HG03066 (cell line): ENCODE data around the gene TCN1.
"Not testable (repeated sequence)": the region's sequence is repeated elsewhere in the genome, so short reads cannot be mapped to it uniquely, and the experiment has no call there.

Experiments
- ATAC-seq: cut with Tn5 transposase; IDR thresholded peaks from one replicate; pipeline ENCODE4 v1.9.1; 2021; ENCODE audit warnings: low read depth; ENCODE audit not compliant: unreplicated experiment

The TCN1 gene

DNA sequence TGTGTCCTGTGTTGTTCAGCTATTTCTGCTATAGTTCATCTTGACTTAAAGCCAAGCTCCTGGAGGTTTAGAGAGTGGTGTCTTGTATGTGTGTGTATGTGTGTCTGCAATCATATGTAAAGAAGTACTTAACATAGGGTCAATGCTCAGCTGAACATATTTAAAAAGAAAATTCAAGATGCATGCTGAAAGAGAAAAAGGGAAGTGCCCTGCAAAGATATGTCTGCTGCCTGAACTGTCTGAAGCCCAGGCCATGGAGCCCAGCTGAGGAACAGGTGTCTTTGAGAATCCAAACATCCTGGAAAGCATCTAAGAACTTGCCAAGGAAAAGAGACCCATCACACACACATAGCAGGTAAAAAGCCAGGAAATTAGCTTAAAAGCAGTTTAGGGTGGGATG lies 6.6 kb downstream of the TCN1 start:
- no peak for ATAC-seq

DNA sequence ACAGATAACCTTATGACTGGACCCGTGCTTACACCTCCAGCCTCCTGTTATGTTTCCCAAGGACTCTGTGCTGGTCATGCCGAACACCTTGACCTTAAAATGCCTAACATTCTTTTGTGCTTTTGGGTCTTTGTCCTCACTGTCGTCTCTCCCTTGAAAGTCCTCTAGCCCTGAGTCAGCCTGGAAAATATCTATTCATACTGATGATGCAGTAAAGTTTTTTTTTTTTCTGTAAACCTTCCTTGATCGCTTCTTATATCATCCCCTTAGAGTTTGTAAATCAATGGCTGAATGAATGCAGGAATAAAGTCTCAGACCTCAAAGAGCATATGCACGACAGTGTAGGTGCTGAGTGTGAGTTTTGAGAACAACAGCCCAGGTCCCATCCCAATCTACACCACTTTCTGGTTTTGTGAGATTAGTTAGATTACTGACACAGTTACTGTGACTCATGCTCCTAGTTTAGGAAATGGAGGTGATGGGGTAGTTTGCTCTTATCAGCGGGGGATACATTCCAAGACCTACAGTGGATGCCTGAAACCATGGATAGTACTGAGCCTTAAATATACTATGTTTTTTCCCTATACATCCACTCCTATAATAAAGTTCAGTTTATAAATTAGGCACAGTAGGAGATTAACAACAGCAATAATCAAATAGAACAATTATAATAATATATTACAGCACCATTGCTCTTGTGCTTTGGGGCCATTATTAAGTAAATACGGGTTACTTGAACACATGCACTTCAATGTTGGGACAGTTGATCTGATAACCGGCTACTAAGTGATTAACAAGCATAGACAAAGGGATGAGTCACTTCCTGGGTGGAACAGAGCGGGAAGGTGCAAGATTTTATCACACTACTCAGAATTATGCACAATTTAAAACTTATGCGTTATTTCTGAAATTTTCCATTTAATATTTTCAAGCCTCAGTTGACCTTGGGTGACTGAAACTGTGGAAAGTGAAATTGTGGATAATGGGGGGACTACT lies 8.6 kb downstream of the TCN1 start:
- ATAC-seq, result no peak

DNA sequence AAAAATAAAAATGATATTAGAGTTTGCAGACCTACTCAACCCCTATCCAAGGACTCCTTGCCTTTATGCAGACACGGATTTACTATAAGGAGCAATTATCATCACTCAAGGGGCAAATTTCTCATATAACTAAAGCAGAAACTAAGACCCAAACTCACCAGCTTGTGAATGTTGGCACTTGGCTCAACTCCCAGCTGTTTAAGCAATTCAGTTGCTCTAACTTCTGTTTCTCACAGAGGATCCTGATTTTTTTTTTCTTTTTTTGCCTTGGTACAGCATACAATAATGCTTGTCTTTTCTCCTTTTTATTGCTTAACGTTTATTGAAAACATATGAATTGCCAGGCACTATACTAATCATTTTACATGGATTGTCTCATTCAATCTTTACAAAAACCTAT lies 11.4 kb downstream of the TCN1 start:
- no peak for ATAC-seq

DNA sequence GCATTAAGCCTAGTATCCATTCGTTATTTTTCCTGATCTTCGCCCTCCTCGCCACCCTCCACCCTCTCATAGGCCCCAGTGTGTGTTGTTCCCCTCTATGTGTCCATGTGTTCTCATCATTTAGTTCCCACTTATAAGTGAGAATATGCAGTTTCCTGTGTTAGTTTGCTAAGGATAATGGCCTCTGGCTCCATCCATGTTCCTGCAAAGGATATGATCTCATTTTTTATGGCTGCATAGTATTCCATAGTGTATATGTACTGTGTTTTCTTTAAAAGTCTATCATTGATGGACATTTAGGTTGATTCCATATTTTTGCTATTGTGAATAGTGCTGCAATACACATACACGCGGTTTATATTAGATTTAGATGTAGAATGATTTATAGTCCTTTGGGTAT lies 14.9 kb downstream of the TCN1 start:
- not testable (repeated sequence) for ATAC-seq

DNA sequence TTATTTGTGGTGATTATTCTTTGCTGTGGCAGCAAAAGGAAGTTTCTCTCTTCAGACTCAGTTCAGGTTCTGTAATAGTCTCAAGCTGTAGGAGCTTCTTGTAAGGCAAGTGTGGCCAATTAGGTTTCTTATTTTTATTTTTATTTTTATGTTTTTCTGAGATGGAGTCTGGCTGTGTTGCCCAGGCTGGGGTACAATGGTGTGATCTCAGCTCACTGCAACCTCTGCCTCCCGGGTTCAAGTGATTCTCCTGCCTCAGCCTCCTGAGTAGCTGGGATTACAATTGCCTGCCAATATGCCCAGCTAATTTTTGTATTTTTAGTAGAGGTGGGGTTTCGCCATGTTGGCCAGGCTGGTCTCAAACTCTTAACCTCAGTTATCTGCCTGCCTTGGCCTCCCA lies 16.7 kb downstream of the TCN1 start:
- not testable (repeated sequence) for ATAC-seq

DNA sequence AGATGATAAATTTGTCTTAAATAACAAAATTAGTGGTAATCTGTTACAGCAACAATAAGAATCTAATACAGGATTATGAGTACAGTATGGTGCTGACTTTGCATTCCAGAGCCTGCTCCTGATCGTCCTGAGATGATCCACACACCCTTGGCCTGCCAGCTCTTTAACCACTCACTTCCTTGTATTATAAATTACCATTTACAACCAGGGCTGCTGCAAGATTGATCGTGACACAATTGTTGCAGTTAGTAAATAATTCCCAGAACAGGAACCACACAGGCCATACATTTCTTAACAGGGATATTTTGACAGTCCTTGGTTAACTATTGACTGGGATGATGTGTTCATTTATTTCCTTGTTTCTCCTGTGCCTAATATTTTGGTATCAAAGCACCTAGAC lies 17.2 kb downstream of the TCN1 start:
- ATAC-seq, result no peak

DNA sequence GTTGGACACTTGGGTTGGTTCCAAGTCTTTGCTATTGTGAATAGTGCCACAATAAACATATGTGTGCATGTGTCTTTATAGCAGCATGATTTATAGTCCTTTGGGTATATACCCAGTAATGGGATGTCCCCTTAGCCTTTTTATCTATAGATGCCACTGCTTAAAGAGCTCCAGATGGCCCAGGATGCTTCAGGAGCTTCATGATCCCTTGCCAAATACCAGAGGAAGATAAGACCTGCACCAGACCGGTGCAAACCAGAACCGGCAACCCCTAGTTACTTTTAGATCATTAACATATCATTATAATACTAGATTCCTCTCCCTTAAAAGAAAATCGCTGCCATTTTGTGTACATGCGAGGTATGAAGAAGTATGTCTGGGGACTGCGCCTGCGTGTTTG lies 17.8 kb downstream of the TCN1 start:
- not testable (repeated sequence) for ATAC-seq

DNA sequence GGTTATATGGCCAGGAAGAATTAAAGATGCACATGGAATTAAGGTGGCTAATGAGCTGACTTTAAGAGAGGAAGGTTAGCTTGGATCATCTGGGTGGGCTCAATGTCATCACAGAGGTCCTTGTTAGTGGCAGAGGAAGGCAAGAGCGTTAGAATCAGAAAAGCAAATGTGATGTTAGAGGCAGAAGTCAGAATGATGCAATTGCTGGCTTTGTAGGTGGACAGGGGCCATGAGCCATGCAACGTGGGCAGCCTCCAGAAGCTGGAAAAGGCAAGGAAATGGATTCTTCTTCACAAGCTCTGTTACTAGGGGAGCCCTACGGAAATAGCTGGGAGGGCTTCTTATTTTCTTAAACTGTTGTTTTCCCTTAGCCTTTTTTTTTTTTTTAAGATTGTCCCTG lies 18.7 kb downstream of the TCN1 start:
- no peak for ATAC-seq

DNA sequence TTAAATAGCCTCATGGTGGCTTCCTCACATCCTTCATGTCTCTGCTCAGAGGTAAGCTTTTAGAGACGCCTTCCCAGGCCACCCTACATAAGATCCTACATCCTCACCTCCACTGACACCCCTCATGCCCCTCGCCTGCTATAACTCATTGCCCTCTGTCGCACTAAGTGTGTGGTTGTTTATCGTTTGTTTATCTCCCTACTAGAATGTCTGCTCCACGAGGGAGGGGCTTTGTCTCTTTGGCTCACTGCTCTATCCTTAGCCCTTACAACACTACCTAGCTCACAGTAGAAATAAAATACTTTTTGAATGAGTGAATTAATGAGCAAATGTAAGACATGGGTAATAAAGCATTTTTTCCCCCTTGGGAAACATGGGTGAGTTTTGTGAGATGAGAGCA lies 19.7 kb downstream of the TCN1 start:
- ATAC-seq, result no peak

DNA sequence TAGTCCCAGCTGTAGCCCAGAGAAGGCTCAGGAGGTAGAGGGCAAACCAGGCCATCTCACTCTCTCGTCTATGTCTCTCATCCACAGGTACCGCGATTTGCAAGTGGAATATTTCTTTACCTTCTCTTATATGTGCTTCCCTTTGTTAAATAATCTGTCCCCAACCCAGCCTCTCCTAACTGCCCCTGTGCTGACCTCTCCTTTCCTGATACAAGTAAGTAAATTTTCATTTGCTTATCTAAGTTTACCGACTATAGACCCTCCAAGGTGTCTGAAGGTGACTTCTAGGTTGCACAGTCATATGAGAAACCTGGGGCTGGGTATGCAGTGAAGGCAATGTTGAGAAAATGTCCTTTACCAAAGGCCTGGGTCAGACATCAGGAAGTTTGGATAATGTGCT lies 20.9 kb downstream of the TCN1 start, which contains the start of gene CBLIF:
Gene CBLIF (minus strand): TSS at position 101 of the 400 bp plus-strand sequence. CDS start 46 bp downstream, at position 55.
- ATAC-seq, result no peak

DNA sequence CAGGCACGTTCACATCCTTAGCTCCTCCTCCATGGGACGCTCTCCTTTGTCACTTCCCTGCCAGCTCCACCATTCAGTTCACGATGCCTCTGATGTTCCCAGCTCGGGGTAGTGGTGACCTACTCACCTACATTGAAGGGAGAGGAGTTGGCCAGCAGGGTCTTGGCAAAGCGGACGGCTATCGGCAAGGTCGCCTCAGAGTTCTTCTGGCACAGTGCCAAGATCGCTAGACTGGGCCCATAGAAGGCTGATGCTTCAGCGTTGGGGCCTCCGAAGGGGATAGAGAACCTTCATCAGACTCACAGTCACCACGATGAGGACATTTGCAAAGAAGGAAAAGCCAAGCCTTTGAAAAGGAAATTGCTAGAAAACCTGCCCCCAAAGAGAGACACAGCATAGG lies 24.0 kb downstream of the TCN1 start:
- ATAC-seq, result no peak

DNA sequence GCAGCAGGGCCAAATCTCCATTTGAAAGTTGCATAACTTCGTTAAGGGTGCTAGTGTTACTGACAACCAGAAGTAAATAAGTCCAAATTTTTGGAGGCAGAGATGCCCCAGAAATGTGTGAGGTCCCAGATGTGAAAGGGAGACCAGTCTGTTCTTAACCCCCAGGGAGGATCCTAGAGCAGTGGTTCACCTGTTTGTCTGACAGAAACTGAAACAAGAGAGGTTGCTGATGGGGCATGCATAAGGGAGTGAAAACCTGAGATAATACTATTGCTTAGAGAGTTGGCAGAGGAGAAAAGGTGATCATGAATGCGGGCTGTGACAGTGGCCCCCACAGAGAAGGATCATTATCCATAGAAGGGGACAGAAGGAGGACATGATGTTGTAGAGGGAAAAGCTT lies 24.8 kb downstream of the TCN1 start:
- no peak for ATAC-seq

DNA sequence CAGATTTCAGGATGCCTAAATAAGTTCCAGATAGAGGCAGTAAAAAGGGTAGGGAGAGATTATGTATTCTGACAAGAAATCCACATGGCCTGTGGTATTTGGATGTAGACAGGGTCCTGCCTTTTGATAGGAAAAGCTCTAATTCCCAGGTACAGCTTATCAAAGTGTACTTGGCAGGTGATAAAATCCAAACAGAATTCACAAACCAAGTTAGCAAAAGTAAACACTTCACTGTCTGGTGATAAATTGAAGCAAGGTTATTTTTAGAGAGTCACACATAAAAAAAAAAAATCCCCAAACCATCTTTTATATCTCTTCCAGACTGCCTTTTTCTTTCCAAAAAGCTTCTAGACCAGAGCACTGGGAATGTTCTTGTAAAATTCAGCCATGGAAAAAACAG lies 26.7 kb downstream of the TCN1 start:
- ATAC-seq, result no peak

DNA sequence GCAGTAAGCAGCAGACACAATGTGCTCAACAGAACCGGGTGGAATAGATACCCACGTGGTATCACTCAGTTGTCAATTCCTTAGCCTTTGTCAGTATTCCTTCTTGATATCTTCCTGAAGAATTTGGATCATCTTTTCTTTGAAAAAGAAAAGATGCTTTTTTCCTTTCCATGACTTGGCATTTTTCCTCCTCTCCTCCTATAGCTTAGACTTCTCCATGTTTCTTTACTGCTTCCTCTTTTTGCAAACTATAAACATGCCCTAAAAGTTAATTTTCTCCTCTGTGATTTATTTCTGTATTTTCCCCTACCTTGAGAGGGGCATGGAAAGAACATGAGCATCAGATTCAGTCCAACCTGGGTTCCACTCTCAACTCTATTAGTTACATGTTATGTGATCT lies 32.7 kb downstream of the TCN1 start:
- no peak for ATAC-seq

DNA sequence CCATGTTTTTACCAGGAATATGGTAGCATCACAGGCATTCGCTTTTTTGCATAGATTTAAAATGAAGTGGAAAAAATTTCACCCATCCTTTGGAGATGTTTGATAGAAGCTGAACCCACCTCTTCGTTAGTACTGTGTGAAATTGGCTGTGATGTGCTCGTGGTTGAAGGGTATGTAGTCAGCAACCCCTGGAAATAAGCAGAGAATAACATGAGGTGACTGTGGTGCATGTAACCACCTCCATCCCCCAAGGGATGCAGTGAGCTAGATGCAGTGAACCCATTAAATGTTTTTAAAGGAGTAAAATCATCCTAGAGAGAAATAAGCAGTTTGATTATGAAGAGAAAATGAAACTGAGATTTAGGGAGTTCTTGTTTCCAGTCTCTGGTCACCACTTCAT lies 36.9 kb downstream of the TCN1 start:
- ATAC-seq, result no peak

DNA sequence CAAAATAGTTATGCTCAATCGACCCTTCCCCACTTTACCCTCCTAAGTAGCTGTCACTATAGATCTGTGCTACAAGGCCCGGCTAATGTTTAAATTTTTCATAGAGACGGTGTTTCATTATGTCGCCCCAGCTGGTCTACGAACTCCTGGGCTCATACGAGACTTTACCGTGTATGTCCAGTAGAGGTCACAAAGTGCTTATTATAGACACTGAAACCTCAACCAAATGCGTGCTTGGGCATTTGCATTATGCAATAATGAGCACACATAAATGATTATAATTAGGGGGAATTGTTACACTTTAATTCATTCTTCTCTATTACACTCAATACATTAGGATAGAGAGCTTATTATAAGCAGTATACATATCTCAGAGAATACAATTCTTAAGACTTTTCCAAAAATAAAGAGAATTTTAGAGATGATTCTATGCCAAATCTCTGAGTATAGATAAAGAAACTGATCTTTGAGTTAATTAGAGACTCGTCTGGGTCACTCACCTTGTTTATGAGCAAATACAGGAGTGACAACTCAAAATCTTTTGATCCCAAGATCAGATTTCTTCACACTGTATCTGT lies 43.2 kb downstream of the TCN1 start:
- peak; percentile 90 for ATAC-seq

DNA sequence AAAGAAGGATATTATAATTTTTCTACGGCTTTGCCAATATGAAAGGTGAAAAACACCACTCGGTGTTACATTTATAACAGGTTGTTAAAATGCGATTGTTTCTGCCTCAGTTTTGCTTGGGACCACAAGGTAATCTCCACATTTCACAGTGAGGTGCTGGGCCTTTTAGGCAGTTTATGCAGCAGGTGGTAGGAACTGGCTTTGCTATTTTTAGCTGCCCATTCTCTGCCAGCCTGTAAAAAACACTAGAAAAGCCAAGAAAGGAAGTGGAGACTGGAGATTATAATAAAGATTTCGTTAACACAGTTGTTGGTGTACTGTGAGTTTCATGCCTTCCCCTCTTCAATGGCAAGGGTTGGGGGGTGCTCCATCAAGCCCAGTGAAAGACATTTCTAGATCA lies 47.7 kb downstream of the TCN1 start:
- ATAC-seq, result no peak

DNA sequence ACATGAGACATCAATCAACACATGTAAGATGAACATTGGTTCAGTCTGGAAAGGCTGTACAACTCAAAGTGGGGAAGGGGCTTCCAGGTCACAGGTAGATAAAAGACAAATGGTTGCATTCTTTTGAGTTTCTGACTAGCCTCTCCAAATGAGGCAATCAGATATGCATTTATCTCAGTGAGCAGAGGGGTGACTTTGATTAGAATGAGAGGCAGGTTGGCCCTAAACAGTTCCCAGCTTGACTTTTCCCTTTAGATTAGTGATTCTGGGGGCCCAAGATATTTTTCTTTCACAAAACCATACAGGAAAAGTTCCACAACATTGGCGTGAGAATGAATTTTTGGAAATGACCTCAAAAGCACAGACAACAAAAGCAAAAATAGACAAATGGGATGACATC lies 49.9 kb downstream of the TCN1 start:
- ATAC-seq, result not testable (repeated sequence)

DNA sequence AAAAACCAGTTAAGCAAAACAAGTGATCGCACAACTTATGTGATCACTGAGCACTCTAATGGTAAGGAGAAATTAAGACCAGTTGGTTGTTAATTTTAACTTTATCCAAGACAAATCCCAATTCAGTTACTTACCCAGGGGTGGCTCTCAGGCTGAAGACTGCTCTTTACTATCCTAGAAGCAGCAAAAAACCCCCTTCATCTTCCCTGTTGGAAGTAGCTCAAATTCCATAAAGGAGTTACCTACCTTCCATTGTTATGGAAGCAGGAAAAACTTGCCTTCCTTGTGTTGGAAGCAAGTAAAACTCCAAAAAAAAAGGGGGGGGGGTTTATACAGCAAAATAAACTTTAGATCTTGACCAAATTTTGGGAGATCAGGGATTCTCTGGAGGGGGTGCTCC lies 50.5 kb downstream of the TCN1 start:
- no peak for ATAC-seq

DNA sequence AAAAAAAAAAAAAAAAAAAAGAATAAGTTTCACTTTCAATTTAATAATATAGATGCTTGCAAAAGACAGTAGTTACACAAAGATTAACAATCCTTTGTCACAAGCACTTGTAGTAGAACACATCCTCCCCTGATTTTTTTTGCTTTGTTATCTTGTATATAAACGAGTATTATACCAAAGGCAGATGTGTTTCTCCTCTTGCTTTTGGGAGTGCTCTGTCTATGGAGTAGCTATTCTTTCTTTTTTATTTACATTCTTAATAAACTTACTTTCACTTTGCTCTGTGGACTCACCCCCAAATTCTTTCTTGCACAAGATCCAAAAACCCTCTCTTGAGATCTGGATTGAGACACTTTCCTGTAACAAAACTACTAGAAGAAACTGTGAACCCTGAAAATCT lies 52.3 kb downstream of the TCN1 start:
- no peak for ATAC-seq

DNA sequence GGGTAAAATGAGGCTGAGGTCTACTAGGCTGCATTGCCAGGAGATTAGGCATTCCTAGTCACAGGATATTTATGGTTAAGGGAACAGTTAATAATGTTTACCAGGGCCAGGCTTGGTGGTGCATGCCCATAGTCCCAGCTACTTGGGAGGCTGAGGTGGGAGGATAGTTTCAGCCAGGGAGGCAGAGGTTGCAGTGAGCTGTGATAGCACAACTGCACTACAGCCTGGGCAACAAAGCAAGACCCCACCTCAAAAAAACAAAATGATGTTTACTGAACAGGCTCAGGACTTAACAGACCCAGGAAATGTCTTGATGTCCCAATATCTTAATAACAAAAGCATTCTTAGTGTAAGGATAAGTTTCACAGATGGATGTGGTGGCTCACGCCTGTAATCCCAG lies 52.9 kb downstream of the TCN1 start:
- ATAC-seq, result no peak

DNA sequence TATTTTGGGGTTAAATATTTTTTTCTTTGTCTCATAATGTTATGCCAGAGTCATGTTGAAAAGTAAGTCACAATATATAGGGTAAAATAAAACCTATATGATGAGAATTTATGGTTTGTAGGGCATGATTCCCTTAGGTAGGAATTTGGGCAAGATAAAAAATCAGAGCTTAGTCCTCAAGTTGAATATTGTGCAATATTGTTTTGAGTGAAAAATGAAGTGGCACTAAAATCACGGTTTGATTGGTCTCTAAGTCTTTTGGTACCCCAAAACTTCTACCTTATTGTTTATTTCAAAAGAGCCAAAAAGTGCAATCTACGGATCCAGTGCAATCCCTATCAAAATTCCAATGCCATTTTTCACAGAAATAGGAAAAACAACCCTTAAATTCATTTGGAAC lies 54.1 kb downstream of the TCN1 start:
- no peak for ATAC-seq
